Measurements from ENCODE around the gene C10orf90. TPM values are rescaled to one million over a fixed set of nuclear protein-coding genes. Genes with fewer than 3 reads are reported as not detected.
A peak's percentile ranks its signal among the peaks of the same experiment; 100 is the strongest.

C10orf90 gene
- total RNA-seq, 4 donors from 2014 or later: 0.26 TPM; not detected in 3

DNA sequence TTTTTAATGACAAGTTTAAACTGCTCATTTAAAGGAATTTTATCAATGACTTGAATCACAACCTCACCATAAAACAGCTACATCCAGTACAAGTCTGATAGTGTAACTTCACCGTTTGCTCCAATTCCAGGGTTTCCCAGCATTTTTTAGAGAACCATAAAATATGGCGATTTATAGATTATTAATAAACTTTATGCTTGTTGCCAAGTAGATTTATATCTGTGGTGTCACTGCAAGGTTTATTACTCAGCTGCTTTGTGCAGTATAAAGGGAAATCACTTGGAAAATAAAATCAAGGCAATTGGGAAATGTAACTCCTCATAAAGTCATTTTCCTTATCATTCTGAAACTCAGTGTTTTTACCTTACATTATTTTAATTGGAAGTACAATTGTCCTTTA is 218.2 kb downstream of the C10orf90 start:
- intact Hi-C loops (cut with DNase I): no loop called here
- Histone ChIP-seq H3K27me3 (no peaks in the 10 kb centered on the region), H3K36me3 (no peaks in the 10 kb centered on the region), H3K4me3 (no peak overlapping the region), H3K9me3 (no peaks in the 10 kb centered on the region), H3K27ac (no peak overlapping the region), H3K4me1 (peaks cover 0 to 8% (median 6%) of the 10 kb centered on the region in 3 donors)
- 75 to 80% methylated on average over 2 of the region's 2 CpGs for WGBS, 2 donors
- TF ChIP-seq, protein P1, sequence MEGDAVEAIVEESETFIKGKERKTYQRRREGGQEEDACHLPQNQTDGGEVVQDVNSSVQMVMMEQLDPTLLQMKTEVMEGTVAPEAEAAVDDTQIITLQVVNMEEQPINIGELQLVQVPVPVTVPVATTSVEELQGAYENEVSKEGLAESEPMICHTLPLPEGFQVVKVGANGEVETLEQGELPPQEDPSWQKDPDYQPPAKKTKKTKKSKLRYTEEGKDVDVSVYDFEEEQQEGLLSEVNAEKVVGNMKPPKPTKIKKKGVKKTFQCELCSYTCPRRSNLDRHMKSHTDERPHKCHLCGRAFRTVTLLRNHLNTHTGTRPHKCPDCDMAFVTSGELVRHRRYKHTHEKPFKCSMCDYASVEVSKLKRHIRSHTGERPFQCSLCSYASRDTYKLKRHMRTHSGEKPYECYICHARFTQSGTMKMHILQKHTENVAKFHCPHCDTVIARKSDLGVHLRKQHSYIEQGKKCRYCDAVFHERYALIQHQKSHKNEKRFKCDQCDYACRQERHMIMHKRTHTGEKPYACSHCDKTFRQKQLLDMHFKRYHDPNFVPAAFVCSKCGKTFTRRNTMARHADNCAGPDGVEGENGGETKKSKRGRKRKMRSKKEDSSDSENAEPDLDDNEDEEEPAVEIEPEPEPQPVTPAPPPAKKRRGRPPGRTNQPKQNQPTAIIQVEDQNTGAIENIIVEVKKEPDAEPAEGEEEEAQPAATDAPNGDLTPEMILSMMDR (IDR thresholded peaks at IDR 0.05): no peak
- no peak for TF ChIP-seq POLR2A (IDR thresholded peaks at IDR 0.05)
- DNase-seq: no peak

DNA sequence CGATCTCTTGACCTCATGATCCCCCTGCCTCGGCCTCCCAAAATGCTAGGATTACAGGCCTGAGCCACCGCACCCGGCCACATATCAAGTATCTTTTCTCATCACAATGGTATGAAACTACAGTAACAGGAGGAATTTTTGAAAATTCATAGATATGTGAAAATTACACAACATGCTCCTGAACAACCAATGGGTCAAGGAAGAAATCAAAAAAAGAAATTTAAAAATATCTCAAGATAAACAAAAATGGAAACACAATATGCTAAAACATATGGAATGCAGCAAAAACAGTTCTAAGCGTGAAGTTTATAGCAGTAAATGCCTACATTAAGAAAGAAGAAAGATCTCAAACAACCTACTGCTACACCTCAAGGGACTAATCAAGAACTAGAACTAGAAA is 222.4 kb downstream of the C10orf90 start:
- TF ChIP-seq, protein P1 (IDR thresholded peaks at IDR 0.05): no peak
- TF ChIP-seq POLR2A (IDR thresholded peaks at IDR 0.05): no peak
- WGBS, 2 donors: 82 to 94% methylated on average over 2 to 5 of the region's 5 CpGs
- intact Hi-C loops (cut with DNase I): no loop called here
- Histone ChIP-seq H3K36me3 (no peaks in the 10 kb centered on the region), H3K4me1 (no peaks in the 10 kb centered on the region), H3K27me3 (no peaks in the 10 kb centered on the region), H3K9me3 (no peaks in the 10 kb centered on the region), H3K4me3 (no peak overlapping the region), H3K27ac (no peak overlapping the region)
- DNase-seq: no peak

DNA sequence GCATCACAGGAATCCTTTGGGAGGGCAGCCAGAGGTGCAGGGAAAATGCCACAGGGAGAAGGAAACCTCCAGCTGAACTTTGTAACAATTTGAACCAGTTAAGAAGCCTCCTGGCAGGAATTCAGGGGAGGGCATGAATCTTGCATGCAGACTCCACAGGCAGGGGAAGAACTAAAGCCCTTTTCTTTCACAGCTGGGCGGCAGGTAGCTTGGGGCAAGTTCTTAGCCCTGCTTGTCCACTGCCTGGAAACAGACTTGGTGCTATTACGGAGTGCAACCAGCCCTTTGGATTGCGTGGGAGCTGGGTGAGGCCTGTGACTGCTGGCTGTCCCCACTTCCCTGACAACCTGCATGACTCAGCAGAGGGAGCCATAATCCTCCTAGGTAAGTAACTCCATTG is 230.6 kb downstream of the C10orf90 start:
- H3K4me3 ChIP-seq: no peak overlapping the region
- no peak for TF ChIP-seq POLR2A (IDR thresholded peaks at IDR 0.05)
- TF ChIP-seq, protein P1 (IDR thresholded peaks at IDR 0.05): no peak
- H3K9me3 ChIP-seq: peaks cover 0 to 7% (median 0%) of the 10 kb centered on the region in 3 donors
- no peaks in the 10 kb centered on the region for H3K4me1 ChIP-seq
- 55 to 70% methylated on average over 2 to 3 of the region's 3 CpGs for WGBS, 2 donors
- H3K27me3 ChIP-seq: peaks cover 0 to 16% (median 0%) of the 10 kb centered on the region in 4 donors
- no peak for DNase-seq
- intact Hi-C loops (cut with DNase I): no loop called here
- H3K36me3 ChIP-seq: no peaks in the 10 kb centered on the region
- peak overlapping the region in 1 of 4 donors; percentile 3 for H3K27ac ChIP-seq

DNA sequence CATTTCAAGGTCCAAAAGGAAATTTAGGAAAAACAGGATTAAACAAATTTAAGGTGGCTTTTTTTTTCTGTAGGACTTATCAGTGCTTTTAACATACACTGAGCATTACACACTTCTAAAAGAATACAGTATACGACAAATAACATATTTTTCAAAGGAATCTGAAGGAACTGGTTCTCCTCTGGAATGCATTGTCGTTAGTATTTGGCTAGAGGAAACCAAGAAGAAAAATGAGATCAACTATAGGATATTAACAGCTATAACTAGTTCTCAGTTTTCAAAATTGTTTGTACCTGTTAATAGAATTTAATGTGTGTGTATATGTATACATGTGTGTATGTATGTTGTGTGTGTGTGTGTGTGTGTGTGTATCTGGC is 232.1 kb downstream of the C10orf90 start:
- DNase-seq: no peak
- WGBS, 2 donors: 24 to 66% methylated on average over 2 of the region's 2 CpGs
- H3K4me1 ChIP-seq: no peaks in the 10 kb centered on the region
- intact Hi-C loops (cut with DNase I): no loop called here
- no peak for TF ChIP-seq POLR2A (IDR thresholded peaks at IDR 0.05)
- TF ChIP-seq, protein P1 (IDR thresholded peaks at IDR 0.05): no peak
- H3K27ac ChIP-seq: no peak overlapping the region
- H3K27me3 ChIP-seq: peaks cover 0 to 16% (median 0%) of the 10 kb centered on the region in 4 donors
- no peaks in the 10 kb centered on the region for H3K36me3 ChIP-seq
- peaks cover 0 to 7% (median 0%) of the 10 kb centered on the region in 3 donors for H3K9me3 ChIP-seq
- H3K4me3 ChIP-seq: no peak overlapping the region

DNA sequence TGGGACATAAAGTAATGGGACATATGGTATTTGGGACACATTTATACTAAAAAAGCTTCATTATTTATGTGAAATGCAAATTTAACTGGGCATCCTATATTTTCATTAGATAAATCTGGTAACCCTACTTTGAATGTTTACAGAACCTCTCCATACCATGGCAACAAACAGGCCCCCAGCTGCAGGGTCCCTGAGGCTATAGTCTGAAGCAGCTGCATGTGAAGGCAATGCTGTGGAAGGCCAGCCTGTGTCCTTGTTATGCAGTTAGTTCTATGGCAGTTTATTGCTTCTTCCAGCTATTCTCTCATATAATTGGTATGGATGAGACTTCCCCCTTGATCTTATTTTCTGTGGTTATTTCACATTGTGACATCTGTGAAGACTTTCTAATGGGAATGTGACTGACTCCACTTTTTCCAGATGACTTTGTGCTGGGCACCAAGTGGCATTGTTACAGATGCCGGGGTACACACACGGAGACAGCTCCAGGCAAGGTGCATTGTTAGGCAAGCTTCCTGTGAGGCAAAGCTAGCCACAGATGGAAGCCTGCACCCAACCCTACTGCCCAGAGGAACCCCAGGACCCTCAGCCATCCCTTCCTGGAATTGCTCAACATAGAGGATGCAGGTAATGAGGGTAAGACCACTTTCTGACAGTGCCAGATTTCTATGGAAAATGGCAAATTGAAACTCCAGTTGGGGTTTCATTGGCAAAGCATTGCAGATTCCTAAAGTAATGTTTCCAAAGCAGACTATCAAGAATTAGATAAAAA is 232.7 kb downstream of the C10orf90 start:
- H3K27ac ChIP-seq: no peak overlapping the region
- H3K27me3 ChIP-seq: peaks cover 0 to 16% (median 0%) of the 10 kb centered on the region in 4 donors
- no peak for DNase-seq
- no peak for TF ChIP-seq POLR2A (IDR thresholded peaks at IDR 0.05)
- TF ChIP-seq, protein P1 (IDR thresholded peaks at IDR 0.05): no peak
- no peaks in the 10 kb centered on the region for H3K36me3 ChIP-seq
- H3K4me1 ChIP-seq: no peaks in the 10 kb centered on the region
- intact Hi-C loops (cut with DNase I): no loop called here
- H3K4me3 ChIP-seq: no peak overlapping the region
- 58 to 71% methylated on average over 2 of the region's 2 CpGs for WGBS, 2 donors
- H3K9me3 ChIP-seq: peaks cover 0 to 7% (median 0%) of the 10 kb centered on the region in 3 donors

Measured in esophagus squamous epithelium (tissue), 5 donors.